ENCODE measurements around the gene NDUFS2. TPM values are rescaled to one million over a fixed set of nuclear protein-coding genes. Genes with fewer than 3 reads are reported as not detected.

NDUFS2 gene
- total and polyA plus RNA-seq, 9 of the 15 experiments (the other 6 are each of a cell fraction or from before 2014, with no cell fraction given), result 70.0 to 176 (median 141) TPM

GRCh38 chr1:161201836-161202712 lies at the start of gene NDUFS2 (continued):
- TF ChIP-seq CBFA2T2 (conservative IDR thresholded peaks at IDR 0.05), result no peak
- peak in 1 of 2 experiments; percentile 78; a peak in 2 of 4 replicates for TF ChIP-seq MLLT1 (IDR thresholded peaks at IDR 0.05)
- TF ChIP-seq RREB1 (CRISPR knock-in tag; IDR thresholded peaks at IDR 0.05), result peak; percentile 49; the same call in 1 of the 2 replicates
- peak; percentile 99 for TF ChIP-seq ELF1 (tag; IDR thresholded peaks at IDR 0.05)
- TF ChIP-seq ZNF764 (CRISPR knock-in tag; IDR thresholded peaks at IDR 0.05; ENCODE audit: low read depth), result 0 out of 2 replicates have a peak, but pooled peaks have one; percentile 61
- no peak for TF ChIP-seq ZNF316 (IDR thresholded peaks at IDR 0.05)
- peak; percentile 19; the same call in 1 of the 2 replicates for TF ChIP-seq ZNF24 (IDR thresholded peaks at IDR 0.05)
- TF ChIP-seq MEIS2 (IDR thresholded peaks at IDR 0.05; ENCODE audit: partially characterized antibody), result no peak
- peak; percentile 95 for TF ChIP-seq ETS1 (conservative IDR thresholded peaks at IDR 0.05; ENCODE audit: control insufficient read depth, low read depth, low read length)
- TF ChIP-seq ZNF165 (CRISPR knock-in tag; IDR thresholded peaks at IDR 0.05; ENCODE audit: borderline replicate concordance), result 0 out of 2 replicates have a peak, but pooled peaks have one; percentile 51
- no peak for TF ChIP-seq CBX8 (IDR thresholded peaks at IDR 0.05; ENCODE audit: borderline replicate concordance, extremely low read depth, low read depth, low read length, poor library complexity, severe bottlenecking)
- peak in 2 of 3 experiments; percentile 16 to 86; a peak in 2 of 6 replicates for TF ChIP-seq ZBTB11 (CRISPR knock-in tag; IDR thresholded peaks at IDR 0.05)
- TF ChIP-seq ZNF12 (CRISPR knock-in tag; IDR thresholded peaks at IDR 0.05), result peak; percentile 39; the same call in 1 of the 2 replicates
